NOMO-1 treated with DMSO at 0.1 percent for 48 hours (cell line): Measurements from ENCODE around the gene PALB2.

ENCODE experiments used
- DNase-seq: peaks from one replicate; lab custom pipeline; 2025; ENCODE audit not compliant: unreplicated experiment; lab: John Stamatoyannopoulos, UW

Gene PALB2

DNA sequence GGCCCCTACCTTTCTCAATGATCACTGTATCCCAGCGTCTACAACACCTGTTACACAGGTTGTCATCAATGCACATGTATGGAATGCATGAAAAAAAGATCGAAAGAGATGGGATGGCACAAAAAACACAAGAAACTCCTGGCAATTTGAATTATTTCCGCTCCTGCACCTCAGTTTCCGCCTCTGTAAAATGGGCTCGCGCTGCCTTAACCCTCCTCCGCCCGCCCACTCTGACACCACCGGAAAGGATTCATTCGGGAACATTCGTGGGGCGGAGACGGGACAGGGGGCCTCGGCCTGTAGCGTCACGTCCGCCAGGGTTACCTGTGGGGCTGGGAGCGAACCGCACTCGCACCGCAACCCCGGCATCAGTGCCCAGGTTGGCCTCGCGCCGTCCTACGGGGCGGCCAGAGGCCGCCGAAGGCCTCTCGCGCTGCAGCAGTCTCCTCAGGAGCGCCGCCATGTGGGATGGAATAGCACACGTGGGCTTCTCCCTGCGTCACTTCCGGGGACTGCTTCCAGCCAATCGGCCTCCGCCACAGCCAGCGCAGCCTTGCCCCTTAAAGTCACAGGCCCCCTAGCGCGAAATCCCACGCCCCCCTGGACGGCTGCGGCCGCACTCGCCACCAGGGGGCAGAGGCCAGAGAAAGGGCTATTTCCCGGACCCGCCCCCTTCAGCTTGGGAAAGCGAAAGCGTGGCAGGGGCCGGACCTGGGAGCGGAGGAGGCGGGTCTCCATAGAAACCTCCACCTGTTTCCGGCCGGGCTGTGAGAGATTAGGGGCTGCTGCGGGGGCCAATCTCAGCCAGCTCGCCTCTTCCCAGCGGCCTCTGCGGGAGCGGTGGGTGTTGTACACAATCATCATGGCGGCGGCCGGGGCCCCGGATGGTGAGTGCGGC, 84.0 kb downstream of the PALB2 start, which contains the start of the genes EARS2 and UBFD1:
TSS of gene EARS2 (minus strand) at position 470 of the 898 bp plus-strand sequence. CDS start at position 463, 7 bp downstream.
TSS of gene UBFD1 (plus strand) at position 847 of the 898 bp plus-strand sequence. CDS start at position 863, 16 bp downstream.
- DNase-seq: peak; percentile 98

DNA sequence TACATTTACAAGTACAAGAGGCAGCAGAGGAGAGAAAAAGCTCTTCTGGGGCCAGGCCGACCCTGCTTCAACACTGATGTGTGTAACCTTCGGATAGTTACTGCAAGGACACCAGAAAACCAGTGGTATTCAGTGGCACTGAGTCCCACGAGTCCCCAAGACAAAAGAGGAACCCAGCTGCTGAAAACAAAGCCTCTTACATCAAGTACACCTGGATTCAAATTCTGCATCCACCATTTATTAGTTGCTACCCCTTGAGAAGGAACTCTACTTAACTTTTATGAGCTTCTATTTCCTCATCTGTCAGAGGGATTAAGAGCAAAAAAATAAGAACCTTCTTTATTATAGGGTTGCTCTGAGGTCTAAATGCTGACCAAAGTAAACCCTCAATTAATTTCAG, 86.6 kb downstream of the PALB2 start:
- DNase-seq: no peak
